Endothelial cell of umbilical vein (primary cell): ENCODE results near the gene MRPL55.

Experiments used
- CTCF ChIP-seq, 2 donors: IDR thresholded peaks; 1 replicate in 1 of 2; 2 replicates in 1 of 2; pipeline ENCODE4 v1.5.1; 2011; ENCODE audit warnings: low read length in 2 of 2, mild to moderate bottlenecking in 2 of 2, moderate library complexity in 2 of 2, control low read depth in 1 of 2, inconsistent platforms in 1 of 2, low read depth in 1 of 2; ENCODE audit not compliant: insufficient read depth in 1 of 2; ENCODE audit errors: extremely low read depth in 1 of 2
- EZH2 ChIP-seq: IDR thresholded peaks from 2 replicates; pipeline ENCODE4 v1.6.1; 2012; ENCODE audit warnings: borderline replicate concordance, low read depth, mild to moderate bottlenecking, moderate library complexity, low read length, inconsistent platforms; ENCODE audit not compliant: severe bottlenecking
- GATA2 ChIP-seq: IDR thresholded peaks from 2 replicates; pipeline ENCODE4 v1.7.0; 2011; ENCODE audit warnings: low read depth, mild to moderate bottlenecking, moderate library complexity, mixed read lengths, low read length; ENCODE audit not compliant: insufficient read length, insufficient read depth
- MAX ChIP-seq: IDR thresholded peaks from 2 replicates; pipeline ENCODE4 v1.6.1; 2011; ENCODE audit not compliant: insufficient read depth, insufficient read length
- POLR2A ChIP-seq: IDR thresholded peaks from 2 replicates; pipeline ENCODE4 v1.6.1; 2012; ENCODE audit warnings: low read depth, mild to moderate bottlenecking, control low read depth, low read length
- POLR2AphosphoS5 ChIP-seq: IDR thresholded peaks from 2 replicates; pipeline ENCODE4 v1.6.1; 2012; ENCODE audit warnings: low read depth, mild to moderate bottlenecking, control low read depth, low read length, moderate library complexity; ENCODE audit not compliant: insufficient read depth

- TF ChIP-seq CTCF (IDR thresholded peaks at IDR 0.05; ENCODE audit: extremely low read depth in 1 of 2, insufficient read depth in 1 of 2, low read depth in 1 of 2, low read length in 2 of 2) (no peak), EZH2 (no peak), POLR2AphosphoS5 (no peak), GATA2 (no peak), POLR2A (no peak), MAX (no peak)
Measured at GRCh38 chr1:228075801-228076271, 33.3 kb downstream of the MRPL55 start.
